Measurements from ENCODE around the gene MED13L. TPM values are rescaled to one million over a fixed set of nuclear protein-coding genes. Genes with fewer than 3 reads are reported as not detected.

The MED13L gene
- total and polyA plus RNA-seq, 2 of the 8 experiments (the other 6 are each of a cell fraction or from before 2014, with no cell fraction given), result 15.9 to 51.7 TPM

DNA sequence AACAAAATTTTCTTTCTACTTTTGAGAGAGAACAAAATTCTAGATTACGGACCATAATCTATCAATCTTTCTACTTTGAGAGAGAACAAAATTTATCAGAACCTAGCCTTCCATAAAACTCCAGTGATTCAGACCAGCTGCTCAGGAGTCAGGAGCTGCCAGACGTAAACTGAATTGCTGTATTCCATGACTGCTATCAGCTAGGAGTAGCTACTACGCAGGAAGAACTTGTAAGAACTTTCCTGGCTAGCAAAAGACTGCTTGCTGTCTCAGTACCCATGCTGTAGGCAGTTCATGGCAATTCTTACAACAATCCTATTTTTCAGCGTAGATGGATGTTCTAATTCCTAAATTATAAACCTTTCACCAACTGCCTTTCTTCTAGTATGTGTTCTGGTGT, 73.3 kb downstream of the MED13L start:
- FAIRE-seq (no peak), DNase-seq (ENCODE audit: low read depth in 1 of 2, low spot score in 2 of 2) (no peak)
- Histone ChIP-seq H3K23me2 (ENCODE audit: low read depth, low read length) (no peaks in the 10 kb centered on the region), H3K79me2 (ENCODE audit: control insufficient read depth in 1 of 2, insufficient read depth in 2 of 2, low read length in 2 of 2) (peaks cover 4 to 90% of the 10 kb centered on the region in 2 experiments; a peak in 3 of 4 replicates), H3K27ac (ENCODE audit: low read depth, low read length) (no peak overlapping the region), H3K14ac (ENCODE audit: insufficient read length) (no peak overlapping the region), H3K4ac (replicated peaks; ENCODE audit: insufficient read length, low read depth, low read length) (no peak overlapping the region), H3K36me3 (ENCODE audit: control insufficient read depth in 2 of 4, insufficient read depth in 4 of 4, low read length in 3 of 4) (no peaks in the 10 kb centered on the region), H3K27me3 (replicated peaks in 1 of 4; ENCODE audit: control insufficient read depth in 3 of 4, extremely low read depth in 1 of 4, insufficient read depth in 3 of 4, low read length in 3 of 4) (no peaks in the 10 kb centered on the region), H3K4me1 (replicated peaks in 1 of 4; ENCODE audit: control insufficient read depth in 3 of 4, insufficient read depth in 4 of 4, low read length in 3 of 4) (no peaks in the 10 kb centered on the region; a peak in 2 of 7 replicates), H4K91ac (replicated peaks; ENCODE audit: insufficient read length, low read length) (no peak overlapping the region), H2AK5ac (ENCODE audit: low read depth, low read length) (no peak overlapping the region), H3K9me3 (ENCODE audit: insufficient read depth in 2 of 2, low read depth in 1 of 2, low read length in 1 of 2) (no peaks in the 10 kb centered on the region), H3K56ac (replicated peaks; ENCODE audit: insufficient read length, low read depth, low read length) (no peak overlapping the region), H3K18ac (ENCODE audit: extremely low read depth, low read length) (no peak overlapping the region), H3K4me2 (ENCODE audit: insufficient read depth in 1 of 2, low read depth in 2 of 2, low read length in 2 of 2) (no peak overlapping the region), H2BK12ac (ENCODE audit: low read depth, low read length) (no peak overlapping the region), H2AFZ (ENCODE audit: low read length) (no peak overlapping the region), H4K8ac (ENCODE audit: extremely low read depth, insufficient read depth, low read length) (no peak overlapping the region), H2BK120ac (replicated peaks; ENCODE audit: low read depth, low read length) (no peak overlapping the region), H3K23ac (ENCODE audit: insufficient read length) (no peak overlapping the region), H2BK15ac (ENCODE audit: low read length) (no peak overlapping the region), H2BK20ac (ENCODE audit: low read length) (no peak overlapping the region), H3K9ac (replicated peaks in 1 of 4; ENCODE audit: extremely low read depth in 1 of 4, low read depth in 3 of 4, low read length in 3 of 4) (no peak overlapping the region), H4K5ac (ENCODE audit: insufficient read length, low read depth, low read length) (no peak overlapping the region), H2BK5ac (ENCODE audit: low read depth, low read length) (no peak overlapping the region), H3K79me1 (ENCODE audit: low read depth, low read length) (no peaks in the 10 kb centered on the region), H4K20me1 (replicated peaks in 1 of 2; ENCODE audit: control insufficient read depth in 1 of 2, insufficient read depth in 2 of 2, low read length in 2 of 2) (peaks cover 5 to 6% of the 10 kb centered on the region in 2 experiments), H3K4me3 (ENCODE audit: extremely low read depth in 1 of 4, insufficient read depth in 2 of 4, low read depth in 3 of 4, low read length in 4 of 4) (no peak overlapping the region)
- POLR2A ChIA-PET (ENCODE audit: partially characterized antibody), result no interaction called here
- 94% methylated on average over 4 of the region's 4 CpGs; no CpG with 5 or more reads in 1 of the 2 experiments for WGBS, 2 experiments (ENCODE audit: extremely low coverage in 1 of 2, insufficient coverage in 1 of 2, insufficient read length in 1 of 2, insufficient replicate concordance in 2 of 2, low coverage in 1 of 2, low lambda C conversion rate in 2 of 2, missing lambda C conversion rate in 1 of 2)
- CTCF ChIA-PET (ENCODE audit: partially characterized antibody), result no interaction called here
- TF ChIP-seq POU5F1 (IDR thresholded peaks at IDR 0.05; ENCODE audit: low read depth, low read length), result no peak
- no peak for TF ChIP-seq TCF12 (IDR thresholded peaks at IDR 0.05; ENCODE audit: low read depth, low read length)
- TF ChIP-seq RAD21 (IDR thresholded peaks at IDR 0.05 in 1 of 2, conservative IDR thresholded peaks at IDR 0.05 in 1 of 2; ENCODE audit: low read depth in 2 of 2, low read length in 2 of 2), result no peak
- TF ChIP-seq EP300 (IDR thresholded peaks at IDR 0.05; ENCODE audit: borderline replicate concordance in 1 of 2, low read depth in 2 of 2, low read length in 2 of 2), result no peak
- no peak for TF ChIP-seq BCL11A (IDR thresholded peaks at IDR 0.05; ENCODE audit: low read depth in 2 of 2, low read length in 2 of 2)
- TF ChIP-seq, protein P1, sequence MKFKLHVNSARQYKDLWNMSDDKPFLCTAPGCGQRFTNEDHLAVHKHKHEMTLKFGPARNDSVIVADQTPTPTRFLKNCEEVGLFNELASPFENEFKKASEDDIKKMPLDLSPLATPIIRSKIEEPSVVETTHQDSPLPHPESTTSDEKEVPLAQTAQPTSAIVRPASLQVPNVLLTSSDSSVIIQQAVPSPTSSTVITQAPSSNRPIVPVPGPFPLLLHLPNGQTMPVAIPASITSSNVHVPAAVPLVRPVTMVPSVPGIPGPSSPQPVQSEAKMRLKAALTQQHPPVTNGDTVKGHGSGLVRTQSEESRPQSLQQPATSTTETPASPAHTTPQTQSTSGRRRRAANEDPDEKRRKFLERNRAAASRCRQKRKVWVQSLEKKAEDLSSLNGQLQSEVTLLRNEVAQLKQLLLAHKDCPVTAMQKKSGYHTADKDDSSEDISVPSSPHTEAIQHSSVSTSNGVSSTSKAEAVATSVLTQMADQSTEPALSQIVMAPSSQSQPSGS (IDR thresholded peaks at IDR 0.05; ENCODE audit: low read length), result no peak
- TF ChIP-seq KDM5A (IDR thresholded peaks at IDR 0.05; ENCODE audit: low read length), result no peak
- no peak for TF ChIP-seq CHD1 (IDR thresholded peaks at IDR 0.05; ENCODE audit: low read depth, low read length)
- TF ChIP-seq KDM1A (IDR thresholded peaks at IDR 0.05; ENCODE audit: borderline replicate concordance, low read length), result no peak
- no peak for TF ChIP-seq RFX5 (IDR thresholded peaks at IDR 0.05; ENCODE audit: borderline replicate concordance, low read depth, low read length)
- TF ChIP-seq SIRT6 (IDR thresholded peaks at IDR 0.05; ENCODE audit: low read length), result no peak
- TF ChIP-seq BACH1 (IDR thresholded peaks at IDR 0.05; ENCODE audit: low read length), result no peak
- no peak for TF ChIP-seq PHF8 (conservative IDR thresholded peaks at IDR 0.05; ENCODE audit: low read depth, low read length)
